Astrocyte (in vitro differentiated cells and primary cell): Measurements from ENCODE around the gene NOVA1. TPM values are rescaled to one million over a fixed set of nuclear protein-coding genes. Genes with fewer than 3 reads are reported as not detected.

ENCODE experiments used
- DNase-seq: peaks from one replicate; pipeline ENCODE4 v3.0.0-alpha.2; 2010; ENCODE audit warnings: low read depth
- FAIRE-seq: peaks from 2 replicates; lab custom pipeline; 2011; peaks lifted over from hg19 to GRCh38; lab: Jason Lieb, UNC
- H2AFZ ChIP-seq: 2 replicates; pipeline ENCODE4 v1.6.0; 2012; ENCODE audit warnings: low read depth, low read length, inconsistent platforms
- H3K27ac ChIP-seq: 2 replicates; pipeline ENCODE4 v1.5.1; 2011; ENCODE audit warnings: low read depth, low read length, inconsistent platforms
- H3K27me3 ChIP-seq: 2 replicates; pipeline ENCODE4 v1.6.0; 2011; ENCODE audit warnings: low read length, inconsistent platforms; ENCODE audit not compliant: insufficient read depth
- H3K36me3 ChIP-seq: 2 replicates; pipeline ENCODE4 v1.5.1; 2011; ENCODE audit warnings: low read length, inconsistent platforms; ENCODE audit not compliant: insufficient read depth
- H3K4me1 ChIP-seq: 2 replicates; pipeline ENCODE4 v1.5.1; 2011; ENCODE audit warnings: low read length, inconsistent platforms; ENCODE audit not compliant: insufficient read depth
- H3K4me2 ChIP-seq: 2 replicates; pipeline ENCODE4 v1.6.0; 2012; ENCODE audit warnings: low read length, inconsistent platforms
- H3K4me3 ChIP-seq: 2 replicates; pipeline ENCODE4 v1.5.1; 2011; ENCODE audit warnings: low read depth, mild to moderate bottlenecking, low read length, inconsistent platforms; ENCODE audit not compliant: insufficient read depth
- H3K79me2 ChIP-seq: 2 replicates; pipeline ENCODE4 v1.6.0; 2012; ENCODE audit warnings: mild to moderate bottlenecking, low read length, inconsistent platforms; ENCODE audit not compliant: insufficient read depth
- H3K9ac ChIP-seq: 2 replicates; pipeline ENCODE4 v1.6.0; 2012; ENCODE audit warnings: mild to moderate bottlenecking, low read length, inconsistent platforms
- H3K9me3 ChIP-seq: 2 replicates; pipeline ENCODE4 v1.5.1; 2012; ENCODE audit warnings: low read depth, mild to moderate bottlenecking, low read length, inconsistent platforms; ENCODE audit not compliant: insufficient read depth
- H4K20me1 ChIP-seq: 2 replicates; pipeline ENCODE4 v1.6.0; 2012; ENCODE audit warnings: low read length, inconsistent platforms; ENCODE audit not compliant: insufficient read depth
- H3K27ac Mint-ChIP-seq: one replicate; pipeline ENCODE4 v1.8.0; 2021; ENCODE audit warnings: mild to moderate bottlenecking, mixed read lengths; ENCODE audit not compliant: unreplicated experiment
- H3K27me3 Mint-ChIP-seq: one replicate; pipeline ENCODE4 v1.8.0; 2021; ENCODE audit warnings: low read depth, mixed read lengths; ENCODE audit not compliant: unreplicated experiment
- H3K36me3 Mint-ChIP-seq: one replicate; pipeline ENCODE4 v1.8.0; 2021; ENCODE audit warnings: low read depth, mixed read lengths; ENCODE audit not compliant: unreplicated experiment
- H3K4me1 Mint-ChIP-seq: one replicate; pipeline ENCODE4 v1.8.0; 2021; ENCODE audit warnings: low read depth, mixed read lengths; ENCODE audit not compliant: unreplicated experiment
- H3K4me3 Mint-ChIP-seq: one replicate; pipeline ENCODE4 v1.8.0; 2021; ENCODE audit warnings: mild to moderate bottlenecking, moderate library complexity, mixed read lengths; ENCODE audit not compliant: unreplicated experiment
- H3K9me3 Mint-ChIP-seq: one replicate; pipeline ENCODE4 v1.8.0; 2021; ENCODE audit warnings: mild to moderate bottlenecking, mixed read lengths; ENCODE audit not compliant: unreplicated experiment
- EZH2 ChIP-seq: IDR thresholded peaks from 2 replicates; pipeline ENCODE4 v1.6.1; 2012; ENCODE audit warnings: mild to moderate bottlenecking, low read length, inconsistent platforms; ENCODE audit not compliant: insufficient read depth
- total RNA-seq: library from RNA; stranded (reverse); gene quantifications from 2 replicates; pipeline ENCODE4 v1.2.1, GENCODE V29; 2021
- TF ChIP-seq, protein P1 (sequence below): IDR thresholded peaks from 2 replicates; pipeline ENCODE4 v1.5.1; 2011; ENCODE audit warnings: low read depth, mild to moderate bottlenecking, inconsistent platforms, low read length, moderate library complexity; ENCODE audit not compliant: insufficient read depth

NOVA1 gene
- total RNA-seq, 1 donor from 2014 or later: 8.9 TPM

DNA sequence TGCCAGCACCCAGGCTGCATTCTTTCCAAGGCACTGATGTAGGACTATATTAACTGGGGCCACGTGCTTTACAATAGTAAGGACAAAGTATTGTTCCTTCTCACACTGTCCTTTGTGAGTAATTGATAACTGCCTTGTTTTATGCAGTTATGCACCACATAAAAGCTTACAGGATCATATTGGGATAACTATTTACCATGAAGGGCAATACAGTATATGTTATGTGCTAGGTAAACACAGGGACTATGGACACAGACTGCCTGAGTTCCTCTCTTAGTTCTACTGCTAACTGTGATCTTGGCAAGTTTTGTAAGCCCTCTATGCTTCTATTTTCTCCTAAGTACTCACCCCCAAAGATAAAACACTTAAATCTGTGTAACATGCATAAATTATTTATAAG lies 183.7 kb downstream of the NOVA1 start:
- no peak overlapping the region for H3K4me2 ChIP-seq
- no peaks in the 10 kb centered on the region for H3K36me3 Mint-ChIP-seq
- H3K27me3 Mint-ChIP-seq: peaks cover 2% of the 10 kb centered on the region

GRCh38 chr14:26412421-26412820 lies 185.4 kb downstream of the NOVA1 start:
- H3K9ac ChIP-seq: no peak overlapping the region
- no peaks in the 10 kb centered on the region for H3K36me3 ChIP-seq
- no peaks in the 10 kb centered on the region for H3K9me3 ChIP-seq
- no peak overlapping the region for H2AFZ ChIP-seq
- Mint-ChIP-seq H3K36me3 (no peaks in the 10 kb centered on the region), H3K4me3 (no peak overlapping the region), H3K27me3 (peaks cover 2% of the 10 kb centered on the region), H3K4me1 (no peaks in the 10 kb centered on the region), H3K27ac (no peak overlapping the region), H3K9me3 (no peaks in the 10 kb centered on the region)
- H3K79me2 ChIP-seq: no peaks in the 10 kb centered on the region
- no peaks in the 10 kb centered on the region for H3K4me1 ChIP-seq
- FAIRE-seq (no peak), DNase-seq (no peak)
- no peaks in the 10 kb centered on the region for H3K27me3 ChIP-seq
- no peak for TF ChIP-seq EZH2
- TF ChIP-seq, protein P1, sequence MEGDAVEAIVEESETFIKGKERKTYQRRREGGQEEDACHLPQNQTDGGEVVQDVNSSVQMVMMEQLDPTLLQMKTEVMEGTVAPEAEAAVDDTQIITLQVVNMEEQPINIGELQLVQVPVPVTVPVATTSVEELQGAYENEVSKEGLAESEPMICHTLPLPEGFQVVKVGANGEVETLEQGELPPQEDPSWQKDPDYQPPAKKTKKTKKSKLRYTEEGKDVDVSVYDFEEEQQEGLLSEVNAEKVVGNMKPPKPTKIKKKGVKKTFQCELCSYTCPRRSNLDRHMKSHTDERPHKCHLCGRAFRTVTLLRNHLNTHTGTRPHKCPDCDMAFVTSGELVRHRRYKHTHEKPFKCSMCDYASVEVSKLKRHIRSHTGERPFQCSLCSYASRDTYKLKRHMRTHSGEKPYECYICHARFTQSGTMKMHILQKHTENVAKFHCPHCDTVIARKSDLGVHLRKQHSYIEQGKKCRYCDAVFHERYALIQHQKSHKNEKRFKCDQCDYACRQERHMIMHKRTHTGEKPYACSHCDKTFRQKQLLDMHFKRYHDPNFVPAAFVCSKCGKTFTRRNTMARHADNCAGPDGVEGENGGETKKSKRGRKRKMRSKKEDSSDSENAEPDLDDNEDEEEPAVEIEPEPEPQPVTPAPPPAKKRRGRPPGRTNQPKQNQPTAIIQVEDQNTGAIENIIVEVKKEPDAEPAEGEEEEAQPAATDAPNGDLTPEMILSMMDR: no peak
- no peak overlapping the region for H3K27ac ChIP-seq
- H3K4me3 ChIP-seq: no peak overlapping the region
- H4K20me1 ChIP-seq: no peaks in the 10 kb centered on the region
- no peak overlapping the region for H3K4me2 ChIP-seq

More for the DNA sequence above, 183.7 kb downstream of the NOVA1 start:
- Histone ChIP-seq H3K36me3 (no peaks in the 10 kb centered on the region), H3K4me3 (no peak overlapping the region), H3K79me2 (no peaks in the 10 kb centered on the region), H2AFZ (no peak overlapping the region), H3K9me3 (no peaks in the 10 kb centered on the region), H3K27ac (no peak overlapping the region), H4K20me1 (no peaks in the 10 kb centered on the region), H3K4me1 (no peaks in the 10 kb centered on the region), H3K27me3 (no peaks in the 10 kb centered on the region), H3K9ac (no peak overlapping the region)
- H3K27ac Mint-ChIP-seq: no peak overlapping the region
- DNase-seq: no peak
- H3K9me3 Mint-ChIP-seq: no peaks in the 10 kb centered on the region
- FAIRE-seq: no peak
- H3K4me1 Mint-ChIP-seq: no peaks in the 10 kb centered on the region
- TF ChIP-seq, protein P1: no peak
- TF ChIP-seq EZH2: no peak
- H3K4me3 Mint-ChIP-seq: no peak overlapping the region

DNA sequence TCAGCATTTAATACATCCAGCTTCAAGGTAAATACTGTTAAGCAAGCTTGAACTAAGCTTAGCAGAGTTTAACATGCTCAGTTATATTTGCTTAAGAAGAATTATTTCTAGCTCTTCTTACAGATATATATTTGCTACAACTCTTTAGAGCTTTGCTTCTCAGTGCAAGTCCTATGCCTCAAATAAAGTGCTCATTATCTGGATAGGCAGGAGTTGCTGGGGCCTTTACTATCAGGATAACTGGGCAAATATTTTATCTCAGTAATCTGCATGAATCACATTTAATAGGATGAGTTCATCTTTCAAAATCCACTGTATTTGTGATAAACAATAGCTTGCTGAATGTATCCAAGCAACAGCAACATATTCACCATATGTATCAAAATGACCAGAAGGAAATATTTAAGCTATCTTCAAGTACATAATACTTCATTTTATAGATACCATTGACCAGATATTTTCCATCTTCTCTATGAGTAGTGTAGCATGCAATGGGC lies 187.6 kb downstream of the NOVA1 start:
- no peaks in the 10 kb centered on the region for H3K9me3 Mint-ChIP-seq
- H3K36me3 Mint-ChIP-seq: no peaks in the 10 kb centered on the region
- no peaks in the 10 kb centered on the region for H3K79me2 ChIP-seq
- no peak overlapping the region for H3K27ac Mint-ChIP-seq
- H4K20me1 ChIP-seq: no peaks in the 10 kb centered on the region
- no peak overlapping the region for H3K4me3 ChIP-seq
- DNase-seq (no peak), FAIRE-seq (no peak)
- no peaks in the 10 kb centered on the region for H3K4me1 ChIP-seq
- no peaks in the 10 kb centered on the region for H3K4me1 Mint-ChIP-seq
- H3K36me3 ChIP-seq: no peaks in the 10 kb centered on the region
- H3K27me3 ChIP-seq: no peaks in the 10 kb centered on the region
- H3K4me3 Mint-ChIP-seq: no peak overlapping the region
- no peak overlapping the region for H2AFZ ChIP-seq
- H3K9ac ChIP-seq: no peak overlapping the region
- no peaks in the 10 kb centered on the region for H3K9me3 ChIP-seq
- no peak overlapping the region for H3K27ac ChIP-seq
- no peak overlapping the region for H3K4me2 ChIP-seq
- H3K27me3 Mint-ChIP-seq: peaks cover 2% of the 10 kb centered on the region
- TF ChIP-seq, protein P1: no peak
- TF ChIP-seq EZH2: no peak
